SK-N-SH (cell line): ENCODE measurements around the gene MILR1. TPM values are rescaled to one million over a fixed set of nuclear protein-coding genes. Genes with fewer than 3 reads are reported as not detected.
"Not testable (repeated sequence)": the region's sequence is repeated elsewhere in the genome, so short reads cannot be mapped to it uniquely, and the experiment has no call there.

Source experiments
- CTCF ChIA-PET: fragments of 300-600, 350-600 bp; formaldehyde crosslinking; extraction: SDS; loops from one replicate; lab custom pipeline; 2021; lab: Yijun Ruan, JAX
- POLR2A ChIA-PET: fragments of 350-600 bp; sonication (Branson Sonifier 250); formaldehyde crosslinking; extraction: SDS; loops from one replicate; lab custom pipeline; 2020; ENCODE audit warnings: antibody characterized with exemption, inconsistent platforms; lab: Yijun Ruan, JAX
- DNase-seq: peaks from one replicate; pipeline ENCODE4 v3.0.0; 2012
- H2AFZ ChIP-seq: fragments of 200-600 bp; sonication (generic); 2 replicates; pipeline ENCODE4 v1.8.1; 2016; ENCODE audit warnings: antibody characterized with exemption, mild to moderate bottlenecking, low read depth
- H3F3A ChIP-seq: fragments of 200-600 bp; sonication (generic); replicated peaks from 2 replicates; pipeline ENCODE3; 2016; ENCODE audit warnings: antibody characterized with exemption, mild to moderate bottlenecking; ENCODE audit not compliant: insufficient read depth
- H3K27ac ChIP-seq, 2 experiments: fragments of 200-500 bp in 1 of 2; fragments of 200-600 bp in 1 of 2; sonication (Bioruptor generic) in 1 of 2; sonication (generic), shearing (Covaris generic) in 1 of 2; 2 replicates each; pipeline versions ENCODE4 v1.5.1 to v1.6.1; 2014 to 2016; ENCODE audit warnings: low read depth in 2 of 2, inconsistent platforms in 1 of 2, low read length in 1 of 2, mild to moderate bottlenecking in 1 of 2, mixed read lengths in 1 of 2
- H3K27me3 ChIP-seq: fragments of 200-600 bp; sonication (generic), shearing (Covaris generic); 2 replicates; pipeline ENCODE4 v1.6.1; 2016; ENCODE audit warnings: mixed run types; ENCODE audit not compliant: insufficient read depth
- H3K36me3 ChIP-seq, 2 experiments: fragments of 200-500 bp in 1 of 2; fragments of 200-600 bp in 1 of 2; sonication (Bioruptor generic) in 1 of 2; sonication (generic) in 1 of 2; replicated peaks in 1 of 2; 2 replicates each; pipeline versions ENCODE3 to v1.5.1; 2014 to 2016; ENCODE audit warnings: low read length in 1 of 2, mild to moderate bottlenecking in 1 of 2; ENCODE audit not compliant: insufficient read depth in 2 of 2, control insufficient read depth in 1 of 2
- H3K4me1 ChIP-seq, 2 experiments: fragments of 200-500 bp in 1 of 2; fragments of 200-600 bp in 1 of 2; sonication (Bioruptor generic) in 1 of 2; sonication (generic), shearing (Covaris generic) in 1 of 2; 2 replicates each; pipeline versions ENCODE4 v1.5.1 to v1.6.1; 2014 to 2016; ENCODE audit warnings: low read depth in 1 of 2, low read length in 1 of 2, mixed run types in 1 of 2; ENCODE audit not compliant: insufficient read depth in 2 of 2, control insufficient read depth in 1 of 2
- H3K4me2 ChIP-seq: fragments of 200-600 bp; sonication (generic), shearing (Covaris generic); 2 replicates; pipeline ENCODE4 v1.6.1; 2017; ENCODE audit warnings: mixed run types
- H3K4me3 ChIP-seq, 2 experiments: fragments of 200-500 bp in 1 of 2; fragments of 200-600 bp in 1 of 2; sonication (Bioruptor generic) in 1 of 2; sonication (generic), shearing (Covaris generic) in 1 of 2; 2 replicates each; pipeline versions ENCODE4 v1.5.1 to v1.8.1; 2014 to 2016; ENCODE audit warnings: low read depth in 2 of 2, inconsistent platforms in 1 of 2, low read length in 1 of 2, mild to moderate bottlenecking in 1 of 2, mixed read lengths in 1 of 2, moderate library complexity in 1 of 2
- H3K79me2 ChIP-seq: fragments of 200-600 bp; sonication (generic); 2 replicates; pipeline ENCODE4 v1.8.1; 2017; ENCODE audit warnings: mild to moderate bottlenecking; ENCODE audit not compliant: insufficient read depth
- H3K9ac ChIP-seq: fragments of 200-600 bp; sonication (generic); 2 replicates; pipeline ENCODE4 v1.6.1; 2017; ENCODE audit warnings: mixed run types
- H3K9me2 ChIP-seq: fragments of 200-600 bp; sonication (generic); 2 replicates; pipeline ENCODE4 v1.6.1; 2017; ENCODE audit warnings: mixed run types
- H3K9me3 ChIP-seq: fragments of 200-600 bp; sonication (generic); 2 replicates; pipeline ENCODE4 v1.6.1; 2017; ENCODE audit warnings: mixed run types, mild to moderate bottlenecking, moderate library complexity
- H4K20me1 ChIP-seq: fragments of 200-600 bp; sonication (generic); 2 replicates; pipeline ENCODE4 v1.6.1; 2017; ENCODE audit warnings: mild to moderate bottlenecking, mixed run types; ENCODE audit not compliant: insufficient read depth
- EP300 ChIP-seq, 2 experiments: IDR thresholded peaks; 2 replicates each; pipeline versions ENCODE4 v1.4.0 to v1.6.1; 2012; ENCODE audit warnings: borderline replicate concordance in 1 of 2, low read depth in 1 of 2, low read length in 1 of 2
- FOSL2 ChIP-seq: IDR thresholded peaks from 2 replicates; pipeline ENCODE4 v1.4.0; 2012; ENCODE audit warnings: low read depth, mild to moderate bottlenecking, moderate library complexity, borderline replicate concordance
- GATA2 ChIP-seq: sonication (generic); formaldehyde crosslinking; IDR thresholded peaks from 2 replicates; pipeline ENCODE4 v1.5.0; 2020; ENCODE audit warnings: mild to moderate bottlenecking, missing genetic modification reagents
- NFIC ChIP-seq: IDR thresholded peaks from 2 replicates; pipeline ENCODE4 v1.4.0; 2012; ENCODE audit warnings: borderline replicate concordance
- NRF1 ChIP-seq: IDR thresholded peaks from 2 replicates; pipeline ENCODE4 v1.6.1; 2012; ENCODE audit warnings: low read depth, mild to moderate bottlenecking, low read length
- PBX3 ChIP-seq: IDR thresholded peaks from 2 replicates; pipeline ENCODE4; 2012
- POLR2AphosphoS5 ChIP-seq: IDR thresholded peaks from 2 replicates; pipeline ENCODE4 v1.6.1; 2012; ENCODE audit warnings: low read depth, low read length
- RCOR1 ChIP-seq: fragments of 150-350 bp; IDR thresholded peaks from 2 replicates; pipeline ENCODE4 v1.6.1; 2017; ENCODE audit warnings: antibody characterized with exemption, low read length
- RFX5 ChIP-seq: IDR thresholded peaks from 2 replicates; pipeline ENCODE4 v1.6.1; 2012; ENCODE audit warnings: mild to moderate bottlenecking, improper control_type of control experiment, low read length
- RXRA ChIP-seq: IDR thresholded peaks from 2 replicates; pipeline ENCODE4 v1.4.0; 2012; ENCODE audit warnings: low read depth, mild to moderate bottlenecking, borderline replicate concordance
- SMC3 ChIP-seq: IDR thresholded peaks from 2 replicates; pipeline ENCODE4 v1.6.1; 2012; ENCODE audit warnings: low read depth, low read length, improper control_type of control experiment
- YY1 ChIP-seq: IDR thresholded peaks from 2 replicates; pipeline ENCODE4 v1.4.0; 2012; ENCODE audit warnings: low read depth, mild to moderate bottlenecking
- ZBTB33 ChIP-seq: IDR thresholded peaks from 2 replicates; pipeline ENCODE4 v1.4.0; 2012; ENCODE audit warnings: low read depth, borderline replicate concordance
- WGBS: methylation state at CpG from one replicate; pipeline ENCODE4 v1.1.6; 2017; ENCODE audit warnings: low lambda C conversion rate; 5-methylcytosine and 5-hydroxymethylcytosine counted together
- polyA plus RNA-seq, 3 experiments: library from polyadenylated mRNA; depleted of rRNA; stranded (reverse); fragments of >200 nt; gene quantifications; 2 replicates each; pipeline ENCODE4 v1.2.3, GENCODE V29; 2012
- TF ChIP-seq, protein P1 (sequence below): IDR thresholded peaks from 2 replicates; pipeline ENCODE4 v1.6.1; 2012; ENCODE audit warnings: mild to moderate bottlenecking, low read depth, low read length, moderate library complexity

The MILR1 gene
- polyA plus RNA-seq, 1 of the 3 experiments (the other 2 are of a cell fraction) = 4.9 TPM

- H3K36me3 ChIP-seq, H3K4me3 ChIP-seq, POLR2A ChIA-PET, DNase-seq, H3K4me2 ChIP-seq, H3K79me2 ChIP-seq, H3K9me2 ChIP-seq, H3K27me3 ChIP-seq, H3K9ac ChIP-seq, H3F3A ChIP-seq, H2AFZ ChIP-seq, H4K20me1 ChIP-seq, H3K27ac ChIP-seq, H3K4me1 ChIP-seq: not testable (repeated sequence)
- H3K9me3 ChIP-seq = peaks cover 22% of the 10 kb centered on the region; the same call in 1 of the 2 replicates
- CTCF ChIA-PET = interaction anchor here (3.4 kb wide), 1 partner anchor 20 kb away, joined by 16 read pairs; no protein-coding TSS in a partner anchor
- 52% methylated on average over 1 of the region's 1 CpG for WGBS
These were observed 9.4 kb upstream of the MILR1 start for GRCh38 chr17:64439521-64439920.

DNA sequence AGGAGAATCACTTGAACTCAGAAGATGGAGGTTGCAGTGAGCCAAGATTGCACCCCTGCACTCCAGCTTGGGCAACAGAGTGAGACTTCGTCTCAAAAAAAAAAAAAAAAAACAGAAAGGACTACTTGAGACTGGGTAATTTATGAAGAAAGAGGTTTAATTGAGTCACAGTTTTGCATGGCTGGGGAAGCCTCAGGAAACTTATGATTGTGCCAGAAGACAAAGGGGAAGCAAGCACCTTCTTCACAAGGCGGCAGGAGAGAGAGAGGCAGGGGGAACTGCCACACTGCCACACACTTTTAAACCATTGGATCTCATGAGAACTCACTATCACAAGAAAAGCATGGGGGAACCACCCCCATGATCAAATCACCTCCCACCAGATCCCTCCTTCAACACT lies 9.0 kb upstream of the MILR1 start:
- DNase-seq = no peak
- H4K20me1 ChIP-seq = no peaks in the 10 kb centered on the region
- H2AFZ ChIP-seq = no peak overlapping the region
- 74% methylated on average over 2 of the region's 2 CpGs for WGBS
- no peak overlapping the region for H3K4me3 ChIP-seq
- peaks cover 4% of the 10 kb centered on the region for H3F3A ChIP-seq
- H3K4me2 ChIP-seq = no peak overlapping the region
- H3K9me2 ChIP-seq = no peaks in the 10 kb centered on the region
- no peak overlapping the region for H3K27ac ChIP-seq
- H3K9ac ChIP-seq = no peak overlapping the region
- H3K36me3 ChIP-seq = peaks cover 0 to 3% of the 10 kb centered on the region in 2 experiments
- POLR2A ChIA-PET = no interaction called here
- no peaks in the 10 kb centered on the region for H3K27me3 ChIP-seq
- no peaks in the 10 kb centered on the region for H3K79me2 ChIP-seq
- peaks cover 22% of the 10 kb centered on the region; the same call in 1 of the 2 replicates for H3K9me3 ChIP-seq
- CTCF ChIA-PET = interaction anchor here (3.4 kb wide), 1 partner anchor 20 kb away, joined by 16 read pairs; no protein-coding TSS in a partner anchor
- TF ChIP-seq RFX5 (no peak), YY1 (no peak), FOSL2 (no peak), PBX3 (no peak), EP300 (IDR thresholded peaks at IDR 0.05; ENCODE audit: borderline replicate concordance in 1 of 2, low read depth in 1 of 2, low read length in 1 of 2) (no peak), RCOR1 (no peak), GATA2 (CRISPR knock-in tag) (no peak), RXRA (no peak), NFIC (no peak), SMC3 (no peak), NRF1 (no peak), ZBTB33 (no peak), POLR2AphosphoS5 (no peak)
- TF ChIP-seq, protein P1, sequence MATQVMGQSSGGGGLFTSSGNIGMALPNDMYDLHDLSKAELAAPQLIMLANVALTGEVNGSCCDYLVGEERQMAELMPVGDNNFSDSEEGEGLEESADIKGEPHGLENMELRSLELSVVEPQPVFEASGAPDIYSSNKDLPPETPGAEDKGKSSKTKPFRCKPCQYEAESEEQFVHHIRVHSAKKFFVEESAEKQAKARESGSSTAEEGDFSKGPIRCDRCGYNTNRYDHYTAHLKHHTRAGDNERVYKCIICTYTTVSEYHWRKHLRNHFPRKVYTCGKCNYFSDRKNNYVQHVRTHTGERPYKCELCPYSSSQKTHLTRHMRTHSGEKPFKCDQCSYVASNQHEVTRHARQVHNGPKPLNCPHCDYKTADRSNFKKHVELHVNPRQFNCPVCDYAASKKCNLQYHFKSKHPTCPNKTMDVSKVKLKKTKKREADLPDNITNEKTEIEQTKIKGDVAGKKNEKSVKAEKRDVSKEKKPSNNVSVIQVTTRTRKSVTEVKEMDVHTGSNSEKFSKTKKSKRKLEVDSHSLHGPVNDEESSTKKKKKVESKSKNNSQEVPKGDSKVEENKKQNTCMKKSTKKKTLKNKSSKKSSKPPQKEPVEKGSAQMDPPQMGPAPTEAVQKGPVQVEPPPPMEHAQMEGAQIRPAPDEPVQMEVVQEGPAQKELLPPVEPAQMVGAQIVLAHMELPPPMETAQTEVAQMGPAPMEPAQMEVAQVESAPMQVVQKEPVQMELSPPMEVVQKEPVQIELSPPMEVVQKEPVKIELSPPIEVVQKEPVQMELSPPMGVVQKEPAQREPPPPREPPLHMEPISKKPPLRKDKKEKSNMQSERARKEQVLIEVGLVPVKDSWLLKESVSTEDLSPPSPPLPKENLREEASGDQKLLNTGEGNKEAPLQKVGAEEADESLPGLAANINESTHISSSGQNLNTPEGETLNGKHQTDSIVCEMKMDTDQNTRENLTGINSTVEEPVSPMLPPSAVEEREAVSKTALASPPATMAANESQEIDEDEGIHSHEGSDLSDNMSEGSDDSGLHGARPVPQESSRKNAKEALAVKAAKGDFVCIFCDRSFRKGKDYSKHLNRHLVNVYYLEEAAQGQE = no peak
- H3K4me1 ChIP-seq = no peaks in the 10 kb centered on the region
